SU-DHL-6 (cell line): ENCODE measurements around the gene KLF3.

Source experiments
- CTCF ChIP-seq: fragments of 200-600 bp; sonication (generic); IDR thresholded peaks from one replicate; pipeline ENCODE4 v1.5.1; 2017; ENCODE audit warnings: antibody characterized with exemption, mild to moderate bottlenecking, low read length, moderate library complexity; ENCODE audit not compliant: insufficient read depth, poor library complexity, severe bottlenecking
- EZH2phosphoT487 ChIP-seq: fragments of 200-600 bp; sonication (generic), shearing (Covaris generic); conservative IDR thresholded peaks from 2 replicates; pipeline ENCODE4 v1.6.1; 2018; ENCODE audit warnings: mild to moderate bottlenecking, antibody characterized with exemption, low read length, moderate library complexity, mixed read lengths

- TF ChIP-seq CTCF (no peak), EZH2phosphoT487 (no peak)
These were observed 31.8 kb downstream of the KLF3 start for GRCh38 chr4:38695809-38696208.
